Activated CD4-positive, CD25-positive, alpha-beta regulatory T cell treated with anti-CD3 and anti-CD28 coated beads, Interleukin-2, amount 50 U/mL, for 16 hours (primary cell): Measurements from ENCODE around the gene SLC2A13.

Experiments used
- DNase-seq: peaks from one replicate; pipeline ENCODE4 v3.0.0-alpha.2; 2020; ENCODE audit warnings: low read depth, low spot score

SLC2A13 gene

DNA sequence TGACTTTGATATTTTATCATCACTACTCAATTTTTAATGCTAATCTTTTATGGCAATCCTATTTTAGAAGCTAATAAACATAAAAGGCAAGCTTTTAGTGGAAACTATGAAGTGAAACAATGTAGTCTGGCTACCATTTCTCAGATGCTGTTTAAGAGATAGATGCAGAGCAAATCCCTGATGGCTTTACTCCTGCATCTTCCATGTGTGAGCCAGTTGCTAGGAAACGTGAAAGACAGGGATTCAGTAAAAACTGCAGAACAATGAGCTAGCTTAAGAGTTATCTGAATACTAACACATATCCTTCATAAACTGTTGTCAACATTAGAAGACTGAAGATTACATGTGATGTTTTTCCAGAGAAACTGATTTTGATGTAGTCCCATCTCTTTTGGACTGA lies 112.6 kb downstream of the SLC2A13 start:
- no peak for DNase-seq

DNA sequence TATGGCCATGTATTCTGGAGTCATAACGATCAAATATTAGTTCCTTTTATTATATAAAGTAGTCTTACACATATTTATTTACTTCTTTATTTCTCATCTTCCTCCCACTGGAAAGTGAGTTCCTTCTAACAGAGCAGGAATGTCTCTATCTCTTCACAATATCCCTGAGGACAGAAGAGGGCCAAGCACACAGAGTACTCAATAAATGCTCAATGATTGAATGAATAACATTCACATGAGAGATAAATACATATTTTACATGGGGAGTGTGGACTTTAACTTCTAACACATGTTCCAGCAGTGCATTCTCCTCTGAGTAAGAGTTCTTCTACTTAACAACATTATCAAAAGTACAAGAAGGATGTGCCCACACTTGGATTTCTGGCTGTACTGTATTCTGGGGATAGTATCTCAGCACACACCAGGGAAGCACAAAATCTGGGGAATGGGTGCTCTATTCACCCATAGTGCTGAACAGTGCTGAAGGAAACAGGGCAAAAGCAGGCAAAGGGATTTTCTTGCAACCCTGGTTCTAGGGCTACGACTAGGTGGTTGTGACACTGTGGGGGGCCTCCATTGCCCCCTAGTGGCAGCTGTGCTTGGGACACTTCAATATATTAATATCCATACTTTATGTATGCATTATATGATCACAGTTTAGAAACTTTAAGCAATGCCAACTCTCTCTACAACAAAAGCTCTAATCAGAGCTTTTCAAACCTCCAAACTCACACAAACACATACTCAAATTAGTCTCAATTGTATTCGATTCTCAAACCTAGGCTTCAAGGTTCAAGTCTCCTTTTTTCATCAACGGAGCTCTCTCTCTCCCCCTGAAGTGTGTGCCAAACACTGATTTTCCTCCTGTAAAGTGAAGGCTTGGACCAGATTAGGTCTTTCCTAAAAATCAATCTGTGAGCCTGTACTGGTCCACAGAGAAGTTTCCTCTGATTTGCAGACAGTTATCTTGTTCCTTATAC lies 115.5 kb downstream of the SLC2A13 start:
- DNase-seq = peak; percentile 11

- DNase-seq = no peak
Measured at GRCh38 chr12:39989501-39989900, 116.4 kb downstream of the SLC2A13 start.

DNA sequence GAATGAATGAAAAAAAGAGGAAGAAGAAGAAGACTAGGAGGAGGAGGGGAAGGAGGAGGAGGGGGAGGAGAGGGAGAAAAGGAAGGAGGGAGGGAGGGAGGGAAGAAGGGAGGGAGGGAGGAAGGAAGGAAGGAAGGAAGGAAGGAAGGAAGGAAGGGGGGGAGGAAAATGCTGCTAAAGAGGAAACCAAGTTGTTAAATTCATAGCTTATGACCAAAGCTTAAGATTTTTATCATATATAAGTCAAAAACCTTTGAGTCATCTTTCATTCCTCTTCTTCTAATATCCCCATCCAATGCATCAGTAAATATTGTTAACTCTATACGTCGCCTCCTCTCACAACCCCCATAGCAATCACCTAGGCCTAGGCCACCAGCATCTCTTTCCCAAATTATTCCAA lies 117.3 kb downstream of the SLC2A13 start:
- DNase-seq = no peak

DNA sequence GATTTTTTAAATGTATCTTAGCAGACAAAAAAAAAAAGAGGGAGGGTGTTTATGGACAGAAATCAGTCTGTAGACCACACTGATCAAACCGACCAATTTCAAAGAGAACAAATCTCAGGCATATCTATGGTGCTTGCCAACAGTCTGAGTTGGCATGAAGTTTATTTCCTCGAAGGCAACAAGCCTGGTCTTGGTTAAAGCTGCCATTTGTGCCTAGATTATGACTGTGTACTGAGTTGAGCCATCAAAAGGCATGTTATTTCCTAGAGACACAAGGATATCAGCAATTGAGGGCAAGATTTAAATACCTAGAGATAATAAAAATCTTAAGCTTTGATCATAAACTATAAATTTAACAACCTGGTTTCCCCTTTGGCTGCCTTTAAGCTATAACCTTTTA lies 119.2 kb downstream of the SLC2A13 start:
- DNase-seq = no peak

- no peak for DNase-seq
Measured at GRCh38 chr12:39984670-39985069, 121.2 kb downstream of the SLC2A13 start.

DNA sequence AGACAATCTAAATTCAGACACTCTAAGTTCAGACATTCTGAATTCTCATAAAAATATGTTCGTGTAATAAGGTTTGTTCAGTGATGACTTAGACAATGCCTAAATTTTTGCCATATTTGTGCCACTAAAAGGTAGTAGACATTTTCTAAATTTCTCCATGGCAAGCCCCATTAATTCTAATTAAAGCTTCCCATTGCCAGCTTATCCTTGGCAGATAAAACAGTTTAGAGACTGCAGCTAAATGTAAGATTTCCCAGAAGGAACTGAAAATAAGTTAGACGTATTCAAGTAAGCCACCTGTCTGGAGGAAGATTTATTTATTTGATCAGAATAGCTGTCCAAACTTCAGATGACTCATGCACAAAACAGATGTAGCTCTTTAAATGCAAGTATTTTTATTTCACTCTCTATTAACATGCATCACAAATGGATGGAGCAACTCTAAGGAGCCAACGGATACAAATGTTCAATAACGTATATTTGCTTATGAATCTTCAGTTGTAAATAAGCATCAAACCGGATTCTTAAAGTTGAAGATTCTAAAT lies 130.4 kb downstream of the SLC2A13 start:
- DNase-seq = no peak

DNA sequence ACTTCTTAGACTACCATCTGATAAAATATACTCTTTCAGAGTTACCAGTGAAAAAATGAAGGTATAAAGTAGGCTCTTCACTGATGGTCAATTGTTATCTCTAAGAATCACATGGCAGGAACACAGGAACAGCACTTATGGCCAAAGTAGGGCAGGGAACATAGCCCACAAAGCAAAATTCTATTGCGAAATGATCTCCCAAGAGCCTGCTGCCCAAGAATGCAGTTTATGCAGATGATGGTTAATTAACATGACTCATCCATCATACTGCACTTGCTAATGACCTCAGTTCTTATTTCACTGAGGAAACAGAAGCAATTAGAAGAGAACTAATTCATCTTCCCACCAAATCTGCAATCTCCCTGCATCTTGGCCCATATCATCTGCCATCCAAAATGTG lies 133.8 kb downstream of the SLC2A13 start:
- no peak for DNase-seq

DNA sequence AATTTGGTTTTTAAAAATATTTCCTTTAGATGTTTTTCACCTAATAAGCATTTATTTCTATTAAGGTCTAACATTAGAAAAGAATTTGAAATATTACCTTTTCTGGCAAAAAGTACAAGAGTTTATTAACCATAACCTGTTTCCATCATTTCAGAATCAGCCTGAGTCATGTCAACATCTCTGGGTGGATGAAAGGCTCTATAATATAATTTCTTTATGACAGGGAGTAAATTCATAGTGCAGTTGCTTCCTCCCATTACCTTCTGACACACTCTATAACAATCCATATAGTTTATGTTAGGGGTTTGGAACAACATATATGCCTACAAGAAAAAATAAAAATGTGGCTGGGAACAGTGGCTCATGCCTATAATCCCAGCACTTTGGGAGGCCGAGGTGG lies 134.5 kb downstream of the SLC2A13 start:
- DNase-seq = no peak

DNA sequence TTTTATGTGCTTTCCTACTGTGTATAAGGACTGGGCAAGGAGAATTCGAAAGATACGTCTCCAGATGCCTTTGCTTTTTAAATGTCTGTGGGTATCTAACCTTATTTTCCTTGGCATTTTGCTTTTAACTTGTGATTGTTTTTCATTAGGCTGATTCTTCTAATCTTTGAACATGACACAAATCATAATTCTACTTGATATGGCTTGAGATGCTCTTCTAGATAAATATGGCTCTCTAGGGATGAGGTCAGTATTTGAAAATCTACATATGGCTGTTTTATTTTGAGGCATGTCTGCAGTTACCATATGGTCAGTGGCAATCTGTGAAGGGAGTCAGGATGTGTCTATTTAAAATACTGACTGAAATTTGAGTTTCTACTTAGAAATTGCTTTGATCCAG lies 139.2 kb downstream of the SLC2A13 start:
- no peak for DNase-seq

GRCh38 chr12:39966256-39966655 lies 139.6 kb downstream of the SLC2A13 start:
- no peak for DNase-seq

GRCh38 chr12:39959467-39959866 lies 146.4 kb downstream of the SLC2A13 start:
- DNase-seq = no peak

DNA sequence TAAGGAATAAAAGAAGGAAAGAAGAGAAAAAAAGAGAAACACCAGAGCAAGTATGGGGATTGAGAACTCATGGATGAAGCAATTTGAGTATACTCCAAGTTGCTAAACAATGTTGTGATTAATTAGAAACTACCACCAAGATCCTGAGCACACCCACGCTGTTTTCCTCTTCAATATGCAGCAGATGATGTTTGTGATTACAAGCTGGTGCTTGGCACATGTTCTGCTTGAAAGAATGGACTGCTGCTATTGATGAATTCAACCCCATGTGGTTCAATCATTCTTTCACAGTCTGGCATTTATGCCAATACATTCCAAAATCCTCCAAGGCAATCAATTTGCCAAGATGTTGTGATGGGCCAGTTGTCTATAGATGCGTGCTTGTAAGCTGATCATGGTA lies 146.8 kb downstream of the SLC2A13 start:
- no peak for DNase-seq

DNA sequence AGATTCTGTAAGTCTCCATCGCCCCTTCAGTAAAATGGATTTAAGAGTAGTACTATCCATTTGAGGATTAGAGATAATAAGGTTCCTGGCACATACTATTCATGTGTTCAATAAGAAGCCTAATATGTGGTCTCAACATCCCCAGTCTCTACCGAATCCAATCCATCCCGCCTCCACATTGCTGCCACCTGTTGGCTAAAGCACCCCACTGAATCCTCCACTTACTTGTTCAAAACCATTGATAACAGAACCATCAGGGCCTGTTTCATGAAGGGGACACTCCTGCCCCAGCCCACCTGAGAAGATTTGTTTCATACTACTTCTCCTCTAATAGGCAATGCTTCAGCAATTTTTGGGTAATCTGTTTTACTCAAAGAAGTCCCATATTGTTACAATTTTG lies 147.5 kb downstream of the SLC2A13 start:
- no peak for DNase-seq

DNA sequence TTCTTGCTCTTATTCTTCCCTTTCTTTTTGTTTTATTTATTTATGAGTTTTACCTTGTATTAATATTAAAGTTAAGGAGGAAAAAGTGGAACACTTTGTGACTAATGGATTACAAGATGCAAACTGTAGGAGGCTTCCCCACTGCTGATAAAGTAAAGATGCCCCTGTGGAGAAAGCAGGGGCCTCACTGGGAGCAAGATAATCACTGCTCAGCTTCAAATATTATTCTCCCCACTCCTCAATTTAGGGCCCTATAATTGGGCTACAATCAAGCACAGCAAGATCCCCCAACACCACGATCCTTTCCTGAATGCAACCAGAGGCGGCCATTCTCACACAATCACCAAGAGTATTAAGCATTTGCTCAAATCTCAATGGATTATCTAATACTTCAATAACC lies 149.2 kb downstream of the SLC2A13 start:
- no peak for DNase-seq

GRCh38 chr12:39946361-39947280 lies 159.3 kb downstream of the SLC2A13 start:
- no peak for DNase-seq

DNA sequence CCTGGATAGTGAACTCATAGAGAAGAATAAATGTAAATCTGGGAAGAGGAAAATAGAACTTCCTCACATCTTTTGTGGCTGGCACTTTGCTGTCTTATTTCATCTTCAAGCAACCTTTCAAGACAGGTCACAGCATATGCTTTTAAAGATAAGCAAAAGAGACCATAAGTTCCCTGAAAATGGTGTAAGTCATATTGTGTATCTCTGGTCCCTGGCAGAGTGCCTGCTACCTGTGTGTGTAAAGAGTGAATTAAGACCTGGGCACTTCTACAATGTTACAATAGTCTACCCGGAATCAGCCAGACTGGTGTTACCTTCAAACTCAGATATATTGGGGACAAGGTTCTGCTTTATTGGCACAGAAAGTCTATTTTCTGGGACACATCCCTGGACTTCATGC lies 168.8 kb downstream of the SLC2A13 start:
- no peak for DNase-seq

DNA sequence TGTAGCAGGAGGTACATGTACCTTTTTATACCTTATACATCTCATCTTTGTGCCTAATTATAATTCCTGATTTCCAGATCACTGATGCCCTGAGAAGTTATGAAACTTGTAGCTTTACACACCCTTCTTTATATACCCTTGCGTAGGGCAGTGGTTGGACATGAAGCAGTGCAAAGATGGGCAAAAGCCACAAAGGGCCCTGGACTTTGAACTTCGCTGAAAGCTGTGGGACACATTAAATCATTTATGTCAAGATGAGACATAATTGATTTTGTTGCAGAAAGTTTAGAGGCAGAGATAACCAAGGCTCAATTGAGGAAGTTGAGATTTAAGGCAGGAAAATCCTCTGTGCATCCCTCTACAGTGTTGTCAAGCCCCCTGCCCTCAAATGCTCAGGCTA lies 170.0 kb downstream of the SLC2A13 start:
- no peak for DNase-seq

GRCh38 chr12:39935275-39935674 lies 170.6 kb downstream of the SLC2A13 start:
- DNase-seq = no peak

GRCh38 chr12:39931857-39932256 lies 174.0 kb downstream of the SLC2A13 start:
- no peak for DNase-seq

DNA sequence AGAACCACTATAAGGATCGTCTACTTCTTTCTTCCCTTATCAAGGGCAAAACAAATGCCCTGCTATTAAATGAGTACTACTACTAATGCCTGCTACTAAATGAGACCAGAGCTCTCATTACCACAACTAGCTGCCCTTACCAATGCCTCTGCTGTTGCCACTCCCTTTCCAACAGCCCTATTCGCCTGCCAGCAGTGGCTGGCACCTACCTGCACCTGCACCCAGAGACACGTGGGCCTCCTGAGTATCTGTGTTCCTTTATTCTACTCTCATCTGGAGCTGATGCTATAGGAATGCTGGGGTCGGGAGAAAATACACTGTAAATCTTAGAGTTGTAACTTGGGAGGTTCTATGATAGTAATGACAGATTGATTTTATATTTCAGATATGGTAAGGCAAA lies 174.7 kb downstream of the SLC2A13 start:
- DNase-seq = no peak

DNA sequence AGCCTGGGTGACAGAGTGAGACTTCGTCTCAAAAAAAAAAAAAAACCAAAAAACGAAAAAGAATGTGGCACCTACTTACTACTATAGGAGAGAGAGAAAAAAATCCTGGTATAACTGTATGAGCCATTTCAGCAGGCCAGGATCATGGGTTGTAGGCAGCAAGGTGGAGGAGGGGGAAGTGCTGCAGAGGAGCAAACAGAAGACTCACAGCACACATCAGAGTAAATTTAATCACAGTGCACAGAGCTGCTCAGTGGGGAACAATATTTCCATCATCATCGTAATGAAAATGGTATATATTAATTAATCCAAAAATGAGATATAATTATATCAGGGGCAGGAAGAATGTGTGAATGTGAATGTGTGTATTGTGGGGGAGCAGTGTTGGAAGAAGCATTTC lies 175.8 kb downstream of the SLC2A13 start:
- DNase-seq = no peak
